ENCODE results near the gene EFNA4. TPM values are rescaled to one million over a fixed set of nuclear protein-coding genes. Genes with fewer than 3 reads are reported as not detected.

EFNA4 gene
- total RNA-seq, 1 experiment from 2014 or later: 59.6 TPM

DNA sequence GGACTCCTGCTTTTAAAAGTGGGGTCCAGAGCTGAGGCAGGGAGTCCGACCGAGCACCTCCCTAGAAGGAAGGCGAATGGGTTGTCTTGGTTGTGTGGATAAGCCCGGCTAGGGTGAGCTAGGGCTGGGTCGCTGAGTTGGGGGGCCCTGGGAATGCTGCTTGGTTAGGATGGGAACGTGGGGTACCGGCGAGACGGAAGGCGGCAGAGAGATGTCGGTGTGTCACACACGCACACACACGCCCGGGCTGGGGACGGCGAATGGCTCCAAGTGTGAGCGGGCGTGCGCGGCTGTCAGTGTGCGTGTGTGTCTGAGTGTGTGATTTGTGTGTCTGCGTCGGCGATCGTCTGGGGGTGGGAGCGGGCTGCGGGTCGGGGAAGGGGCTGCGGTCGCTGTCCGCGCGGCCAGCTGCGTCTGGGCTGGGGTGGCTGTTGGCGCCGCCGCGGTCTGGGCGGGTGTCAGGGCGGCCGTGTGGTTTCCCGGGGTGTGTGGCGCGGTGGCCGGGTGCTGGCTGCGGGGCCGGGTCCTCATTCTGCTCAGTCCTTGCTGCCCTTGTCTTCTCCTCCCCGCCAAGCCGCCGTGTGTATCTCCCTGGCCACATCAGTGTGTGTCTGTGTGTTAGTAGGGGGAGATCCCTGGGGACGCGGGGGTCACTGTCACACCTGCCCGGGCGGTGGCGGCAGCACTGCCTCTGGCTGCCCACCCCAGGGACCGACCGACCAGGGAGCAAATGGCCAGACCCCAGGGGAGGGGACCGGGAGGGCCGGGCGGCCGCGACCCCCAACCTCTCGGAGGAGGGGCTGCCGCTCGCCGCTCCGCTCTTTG lies 16.2 kb downstream of the EFNA4 start:
- H3K27me3 ChIP-seq (ENCODE audit: control insufficient read depth, insufficient read depth, low read length): peaks cover 76% of the 10 kb centered on the region
- H3K4me3 ChIP-seq (ENCODE audit: insufficient read depth, low read depth, low read length): peak overlapping the region; percentile 57
- no peaks in the 10 kb centered on the region for H3K36me3 ChIP-seq (replicated peaks; ENCODE audit: control insufficient read depth, insufficient read depth, low read length)
- peak; percentile 83 for DNase-seq

DNA sequence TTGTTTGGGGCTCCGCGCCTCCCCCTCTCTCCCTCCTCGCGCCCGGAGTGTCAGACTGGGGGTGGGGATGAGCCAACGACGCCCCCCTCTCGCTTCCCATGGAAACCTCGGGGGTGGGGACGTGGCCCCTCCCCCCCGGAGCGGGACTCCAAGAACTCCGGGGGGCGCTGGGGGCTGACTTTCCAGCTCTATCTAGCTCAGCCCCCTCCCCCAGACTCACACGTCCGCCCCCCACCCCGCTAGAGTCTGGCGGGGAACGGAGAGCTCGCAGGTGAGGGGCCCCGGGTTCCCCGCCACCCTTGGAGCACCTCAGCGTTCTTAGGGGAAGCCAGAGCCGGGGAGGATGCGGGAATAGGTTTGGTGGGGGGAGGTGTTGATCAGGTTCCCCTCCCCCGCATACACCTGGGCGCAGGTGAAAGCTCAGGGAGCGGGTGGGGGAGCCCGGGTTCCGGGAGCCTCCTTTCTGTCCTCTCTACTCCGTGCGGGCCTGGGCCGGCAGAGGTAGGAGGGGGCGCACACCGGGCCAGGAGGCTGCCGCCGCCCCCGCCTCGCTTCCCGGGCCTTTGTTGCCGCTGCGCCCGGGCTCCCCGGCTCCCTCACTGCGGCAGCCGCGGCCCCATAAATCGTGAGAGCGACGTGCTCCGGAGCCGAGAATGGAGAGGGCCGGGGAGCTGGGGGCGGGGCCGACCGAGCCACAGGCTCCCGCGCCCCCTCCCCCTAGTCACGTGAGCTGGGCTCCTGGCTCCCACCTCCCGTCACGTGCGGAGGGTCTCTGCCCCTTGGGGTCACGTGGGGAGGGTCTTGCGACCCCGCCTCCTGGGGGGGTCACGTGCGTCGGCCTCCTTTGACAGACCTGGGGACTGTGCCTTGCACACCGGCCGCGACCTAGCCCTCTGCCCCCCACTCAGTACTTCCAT lies 17.0 kb downstream of the EFNA4 start:
- Histone ChIP-seq H3K4me3 (ENCODE audit: insufficient read depth, low read depth, low read length) (peak overlapping the region; percentile 57), H3K27me3 (ENCODE audit: control insufficient read depth, insufficient read depth, low read length) (peaks cover 72% of the 10 kb centered on the region), H3K36me3 (replicated peaks; ENCODE audit: control insufficient read depth, insufficient read depth, low read length) (no peaks in the 10 kb centered on the region)
- DNase-seq: peak; percentile 98

DNA sequence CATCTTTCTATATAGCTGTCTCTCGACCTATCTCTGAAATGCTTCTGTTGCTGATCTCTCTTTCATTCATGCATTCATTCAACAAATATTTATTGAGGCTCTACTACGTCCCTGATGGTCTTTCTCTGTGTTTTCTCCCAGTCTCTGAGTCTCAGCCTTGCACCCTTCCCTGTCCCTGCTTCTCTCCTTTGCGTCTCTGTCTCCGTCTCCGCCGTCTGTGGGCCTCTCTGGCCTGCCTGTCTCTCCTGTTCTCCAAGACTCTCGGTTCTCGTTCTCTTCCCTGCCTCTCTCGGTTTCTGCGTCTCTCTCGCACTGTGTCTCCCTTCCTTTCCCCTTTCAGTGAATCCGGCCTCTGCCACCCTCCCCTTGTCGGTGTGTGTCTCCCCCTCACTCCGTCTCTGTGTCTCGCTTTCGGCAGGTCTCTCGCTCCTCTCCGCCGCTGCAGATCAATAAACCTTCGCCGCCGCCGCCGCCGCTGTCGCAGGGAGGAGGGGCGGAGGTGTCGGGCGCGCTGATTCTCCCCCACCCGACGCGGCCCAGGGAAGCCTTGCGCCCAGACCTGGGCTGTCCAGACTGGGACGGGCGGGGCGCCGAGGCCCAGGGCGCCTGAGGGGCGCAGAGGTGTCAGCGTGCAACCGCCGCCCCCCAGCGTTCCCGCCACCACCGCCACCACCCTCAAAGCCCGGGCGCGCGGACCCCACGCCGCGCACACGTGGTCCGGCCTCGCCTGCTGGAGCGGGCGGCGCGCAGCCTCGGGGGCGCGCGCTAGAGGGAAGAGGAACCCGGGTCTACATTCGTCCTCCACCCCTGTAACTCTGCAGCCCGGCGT lies 18.1 kb downstream of the EFNA4 start:
- DNase-seq: peak; percentile 79
- peaks cover 73% of the 10 kb centered on the region for H3K27me3 ChIP-seq (ENCODE audit: control insufficient read depth, insufficient read depth, low read length)

DNA sequence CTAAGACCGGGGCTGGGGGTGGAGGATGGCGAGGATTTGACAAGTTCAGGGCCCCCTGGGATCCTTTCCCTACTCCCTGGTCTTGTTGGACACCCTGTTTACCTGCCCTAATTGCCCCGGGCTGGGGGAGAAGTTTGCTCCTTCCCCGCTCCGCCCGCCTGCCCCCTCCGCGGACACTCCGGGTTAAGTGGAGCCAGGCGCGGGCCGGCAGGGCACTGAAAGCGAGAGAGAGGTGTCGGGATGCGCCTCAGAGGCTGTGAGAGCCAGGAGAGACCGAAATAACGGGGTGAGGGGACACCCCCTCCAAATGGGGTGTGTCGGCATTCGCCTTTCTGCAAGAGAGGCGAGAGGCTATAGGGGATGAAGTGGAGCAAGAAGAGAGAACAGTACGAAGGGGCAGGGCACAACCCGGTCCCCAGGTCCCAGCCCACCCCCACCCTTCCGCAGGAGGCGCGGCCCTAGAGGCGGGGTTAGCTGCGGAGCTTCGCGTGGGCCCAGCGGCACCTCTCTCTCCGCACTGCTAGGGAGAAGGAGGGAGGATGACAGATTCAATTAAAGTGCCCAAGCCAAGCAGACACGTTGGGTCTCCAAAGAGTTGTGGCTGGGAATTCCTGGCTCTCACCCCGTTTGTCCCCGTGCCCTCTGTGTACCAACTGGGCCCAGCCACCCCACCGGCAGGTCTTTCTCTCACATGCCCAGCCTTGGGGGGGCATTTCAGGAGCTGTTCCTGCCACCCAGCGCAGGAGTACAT lies 18.9 kb downstream of the EFNA4 start:
- H3K36me3 ChIP-seq (replicated peaks; ENCODE audit: control insufficient read depth, insufficient read depth, low read length): no peaks in the 10 kb centered on the region
- peaks cover 68% of the 10 kb centered on the region for H3K27me3 ChIP-seq (ENCODE audit: control insufficient read depth, insufficient read depth, low read length)
- no peak overlapping the region for H3K4me3 ChIP-seq (ENCODE audit: insufficient read depth, low read depth, low read length)
- DNase-seq: peak; percentile 78

More for the DNA sequence above, 18.1 kb downstream of the EFNA4 start:
- H3K36me3 ChIP-seq (replicated peaks; ENCODE audit: control insufficient read depth, insufficient read depth, low read length): no peaks in the 10 kb centered on the region
- peak overlapping the region; percentile 19; the same call in 1 of the 2 replicates for H3K4me3 ChIP-seq (ENCODE audit: insufficient read depth, low read depth, low read length)

DNA sequence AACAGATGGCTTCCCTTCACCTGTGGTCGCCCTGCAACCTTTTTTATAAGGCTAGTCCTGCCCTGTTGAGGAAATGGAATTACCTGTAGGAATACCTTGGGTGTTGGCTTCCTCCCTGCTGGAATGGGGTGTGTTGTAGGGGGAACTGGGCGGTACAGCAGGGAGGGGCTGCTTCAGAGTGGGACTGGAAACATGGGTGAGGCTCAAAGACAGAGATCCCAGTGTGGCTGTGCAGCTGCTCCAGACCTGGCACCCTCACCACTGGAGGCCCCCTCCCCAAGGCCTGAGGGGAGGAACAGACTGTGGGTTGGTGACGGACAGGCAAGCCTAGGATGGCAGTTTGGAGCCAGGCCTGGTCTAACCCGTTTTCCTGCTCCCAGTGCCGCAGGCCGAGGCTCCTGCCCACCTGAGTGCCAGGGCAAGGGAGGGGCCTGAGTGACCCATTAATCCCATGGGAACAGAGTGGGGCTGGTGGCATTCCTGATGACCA lies 19.6 kb downstream of the EFNA4 start:
- peak; percentile 32 for DNase-seq
- no peak overlapping the region for H3K4me3 ChIP-seq (ENCODE audit: insufficient read depth, low read depth, low read length)
- no peaks in the 10 kb centered on the region for H3K36me3 ChIP-seq (replicated peaks; ENCODE audit: control insufficient read depth, insufficient read depth, low read length)
- H3K27me3 ChIP-seq (ENCODE audit: control insufficient read depth, insufficient read depth, low read length): peaks cover 61% of the 10 kb centered on the region

DNA sequence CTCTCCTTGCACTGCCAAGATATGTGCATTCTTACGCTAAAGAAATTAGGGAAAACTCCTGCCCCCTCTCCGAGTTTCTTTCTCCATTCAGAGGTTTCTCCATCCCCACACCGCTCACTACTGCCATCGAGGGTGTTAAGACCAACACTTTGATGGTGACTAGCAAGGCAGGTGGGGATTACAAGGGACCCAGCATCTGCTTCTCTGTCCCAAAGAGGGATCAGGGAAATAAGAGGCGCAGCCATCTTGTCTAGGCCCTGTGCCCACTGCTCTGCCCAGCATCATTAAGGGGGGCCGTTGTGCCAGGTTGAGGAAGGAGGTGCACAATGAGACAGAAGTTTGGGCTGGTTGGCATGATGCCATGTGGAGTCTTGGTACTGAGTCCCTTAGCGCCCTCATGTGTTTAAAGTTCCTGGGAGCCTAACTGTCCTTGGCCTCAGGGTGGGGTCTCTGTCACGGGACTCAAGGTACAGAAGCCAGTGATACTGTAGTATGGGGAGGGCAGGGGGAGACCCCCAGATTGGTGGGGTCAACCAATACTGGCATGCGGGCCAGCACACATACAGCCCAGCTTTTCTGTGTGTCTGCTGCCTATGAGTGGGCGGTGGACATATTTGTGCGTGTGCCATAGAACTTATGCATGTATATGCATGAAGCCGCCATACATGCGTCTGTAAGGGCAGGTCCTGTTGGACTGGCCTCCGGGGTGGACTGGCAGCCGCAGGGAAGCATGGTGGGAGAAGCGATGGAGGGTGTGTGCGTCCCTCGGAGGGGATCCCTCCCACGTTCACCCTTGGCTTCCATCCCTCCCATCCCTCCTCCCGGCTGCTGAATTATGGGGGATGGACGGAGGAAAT lies 20.6 kb downstream of the EFNA4 start:
- DNase-seq: peak; percentile 41
- Histone ChIP-seq H3K4me3 (ENCODE audit: insufficient read depth, low read depth, low read length) (peak overlapping the region; percentile 10; the same call in 1 of the 2 replicates), H3K27me3 (ENCODE audit: control insufficient read depth, insufficient read depth, low read length) (peaks cover 53% of the 10 kb centered on the region), H3K36me3 (replicated peaks; ENCODE audit: control insufficient read depth, insufficient read depth, low read length) (no peaks in the 10 kb centered on the region)

DNA sequence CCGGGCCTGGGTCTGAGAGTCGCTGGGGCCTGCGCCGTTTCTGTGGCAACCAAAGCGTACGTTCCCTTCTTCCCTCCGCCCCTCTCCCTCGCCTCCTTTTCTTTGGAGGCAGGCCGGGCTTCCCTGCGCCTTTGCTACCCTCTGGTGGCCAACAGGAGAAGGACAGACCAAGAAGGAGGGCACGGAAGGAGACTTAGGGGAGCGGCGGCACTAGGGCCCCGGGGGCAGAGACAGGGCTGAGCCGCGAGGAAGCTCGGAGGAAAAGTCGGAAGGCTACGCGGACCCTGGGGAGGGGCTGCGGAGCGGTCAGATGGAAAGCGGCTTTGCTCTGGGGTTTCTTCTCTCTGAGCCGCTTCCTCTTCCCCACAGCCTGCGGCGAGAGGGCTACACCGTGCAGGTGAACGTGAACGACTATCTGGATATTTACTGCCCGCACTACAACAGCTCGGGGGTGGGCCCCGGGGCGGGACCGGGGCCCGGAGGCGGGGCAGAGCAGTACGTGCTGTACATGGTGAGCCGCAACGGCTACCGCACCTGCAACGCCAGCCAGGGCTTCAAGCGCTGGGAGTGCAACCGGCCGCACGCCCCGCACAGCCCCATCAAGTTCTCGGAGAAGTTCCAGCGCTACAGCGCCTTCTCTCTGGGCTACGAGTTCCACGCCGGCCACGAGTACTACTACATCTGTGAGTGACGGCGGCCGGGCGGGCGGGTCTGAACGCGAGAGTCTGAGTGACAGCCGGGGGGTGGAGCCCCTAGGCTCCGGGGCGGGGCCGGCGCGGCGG lies 21.4 kb downstream of the EFNA4 start:
- DNase-seq: peak; percentile 98
- Histone ChIP-seq H3K27me3 (ENCODE audit: control insufficient read depth, insufficient read depth, low read length) (peaks cover 45% of the 10 kb centered on the region), H3K36me3 (replicated peaks; ENCODE audit: control insufficient read depth, insufficient read depth, low read length) (no peaks in the 10 kb centered on the region), H3K4me3 (ENCODE audit: insufficient read depth, low read depth, low read length) (peak overlapping the region; percentile 82)

DNA sequence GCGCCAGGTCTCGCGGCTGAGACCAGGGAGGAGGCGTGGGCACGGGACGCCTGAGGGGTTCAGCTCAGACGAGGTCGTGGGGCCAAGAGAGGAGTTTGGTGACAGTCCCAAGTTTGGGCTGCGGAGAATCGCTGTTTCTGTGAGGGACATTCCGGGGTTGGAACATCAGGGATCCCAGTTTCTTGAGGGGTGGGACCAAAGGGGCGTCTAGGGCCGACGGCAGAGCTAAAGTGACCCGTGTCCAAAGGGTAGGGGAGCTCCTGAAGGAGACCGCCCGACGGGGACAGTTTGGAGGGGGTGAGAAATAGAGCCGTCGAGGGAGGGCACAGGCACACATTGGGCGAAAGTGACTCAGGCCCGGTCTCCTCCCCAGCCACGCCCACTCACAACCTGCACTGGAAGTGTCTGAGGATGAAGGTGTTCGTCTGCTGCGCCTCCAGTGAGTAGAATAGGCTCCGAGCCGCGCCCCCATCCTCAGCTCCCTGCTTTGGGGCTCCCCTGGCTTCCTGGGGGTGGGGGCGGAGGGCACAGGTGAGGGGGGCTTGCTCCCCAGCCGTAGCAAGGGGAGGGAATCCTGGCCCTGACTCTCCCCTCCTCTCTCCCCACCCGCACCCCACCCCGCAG lies 22.1 kb downstream of the EFNA4 start:
- peak overlapping the region; percentile 82 for H3K4me3 ChIP-seq (ENCODE audit: insufficient read depth, low read depth, low read length)
- no peaks in the 10 kb centered on the region for H3K36me3 ChIP-seq (replicated peaks; ENCODE audit: control insufficient read depth, insufficient read depth, low read length)
- peak; percentile 74 for DNase-seq
- peaks cover 38% of the 10 kb centered on the region for H3K27me3 ChIP-seq (ENCODE audit: control insufficient read depth, insufficient read depth, low read length)

DNA sequence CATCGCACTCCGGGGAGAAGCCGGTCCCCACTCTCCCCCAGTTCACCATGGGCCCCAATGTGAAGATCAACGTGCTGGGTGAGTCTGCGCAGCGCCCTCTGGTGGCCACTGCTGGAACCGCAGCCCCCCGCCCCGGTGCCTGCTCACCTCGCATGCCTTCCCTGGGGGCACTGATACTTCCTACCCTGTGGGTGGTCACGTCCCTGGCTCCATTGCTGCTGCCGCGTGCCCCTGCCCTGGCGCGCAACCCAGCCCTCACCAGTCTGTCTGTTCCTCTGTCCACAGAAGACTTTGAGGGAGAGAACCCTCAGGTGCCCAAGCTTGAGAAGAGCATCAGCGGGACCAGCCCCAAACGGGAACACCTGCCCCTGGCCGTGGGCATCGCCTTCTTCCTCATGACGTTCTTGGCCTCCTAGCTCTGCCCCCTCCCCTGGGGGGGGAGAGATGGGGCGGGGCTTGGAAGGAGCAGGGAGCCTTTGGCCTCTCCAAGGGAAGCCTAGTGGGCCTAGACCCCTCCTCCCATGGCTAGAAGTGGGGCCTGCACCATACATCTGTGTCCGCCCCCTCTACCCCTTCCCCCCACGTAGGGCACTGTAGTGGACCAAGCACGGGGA lies 22.7 kb downstream of the EFNA4 start:
- Histone ChIP-seq H3K27me3 (ENCODE audit: control insufficient read depth, insufficient read depth, low read length) (peaks cover 35% of the 10 kb centered on the region), H3K36me3 (replicated peaks; ENCODE audit: control insufficient read depth, insufficient read depth, low read length) (no peaks in the 10 kb centered on the region), H3K4me3 (ENCODE audit: insufficient read depth, low read depth, low read length) (peak overlapping the region; percentile 82)
- peak; percentile 95 for DNase-seq

DNA sequence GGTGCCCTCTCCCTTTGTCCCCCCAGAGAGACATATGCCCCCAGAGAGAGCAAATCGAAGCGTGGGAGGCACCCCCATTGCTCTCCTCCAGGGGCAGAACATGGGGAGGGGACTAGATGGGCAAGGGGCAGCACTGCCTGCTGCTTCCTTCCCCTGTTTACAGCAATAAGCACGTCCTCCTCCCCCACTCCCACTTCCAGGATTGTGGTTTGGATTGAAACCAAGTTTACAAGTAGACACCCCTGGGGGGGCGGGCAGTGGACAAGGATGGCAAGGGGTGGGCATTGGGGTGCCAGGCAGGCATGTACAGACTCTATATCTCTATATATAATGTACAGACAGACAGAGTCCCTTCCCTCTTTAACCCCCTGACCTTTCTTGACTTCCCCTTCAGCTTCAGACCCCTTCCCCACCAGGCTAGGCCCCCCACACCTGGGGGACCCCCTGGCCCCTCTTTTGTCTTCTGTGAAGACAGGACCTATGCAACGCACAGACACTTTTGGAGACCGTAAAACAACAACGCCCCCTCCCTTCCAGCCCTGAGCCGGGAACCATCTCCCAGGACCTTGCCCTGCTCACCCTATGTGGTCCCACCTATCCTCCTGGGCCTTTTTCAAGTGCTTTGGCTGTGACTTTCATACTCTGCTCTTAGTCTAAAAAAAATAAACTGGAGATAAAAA lies 23.5 kb downstream of the EFNA4 start:
- DNase-seq: peak; percentile 68
- H3K4me3 ChIP-seq (ENCODE audit: insufficient read depth, low read depth, low read length): no peak overlapping the region
- H3K36me3 ChIP-seq (replicated peaks; ENCODE audit: control insufficient read depth, insufficient read depth, low read length): no peaks in the 10 kb centered on the region
- H3K27me3 ChIP-seq (ENCODE audit: control insufficient read depth, insufficient read depth, low read length): peaks cover 32% of the 10 kb centered on the region

Data from H7 (cell line).